GM12873 (cell line): ENCODE data around the gene NCOA7.

ENCODE experiments used
- TF ChIP-seq, protein P1 (sequence below): IDR thresholded peaks from 2 replicates; pipeline ENCODE4 v1.5.1; 2012; ENCODE audit warnings: low read depth, mild to moderate bottlenecking, moderate library complexity, low read length, control low read depth; ENCODE audit not compliant: insufficient read depth; ENCODE audit errors: missing control alignments

NCOA7 gene, protein sequence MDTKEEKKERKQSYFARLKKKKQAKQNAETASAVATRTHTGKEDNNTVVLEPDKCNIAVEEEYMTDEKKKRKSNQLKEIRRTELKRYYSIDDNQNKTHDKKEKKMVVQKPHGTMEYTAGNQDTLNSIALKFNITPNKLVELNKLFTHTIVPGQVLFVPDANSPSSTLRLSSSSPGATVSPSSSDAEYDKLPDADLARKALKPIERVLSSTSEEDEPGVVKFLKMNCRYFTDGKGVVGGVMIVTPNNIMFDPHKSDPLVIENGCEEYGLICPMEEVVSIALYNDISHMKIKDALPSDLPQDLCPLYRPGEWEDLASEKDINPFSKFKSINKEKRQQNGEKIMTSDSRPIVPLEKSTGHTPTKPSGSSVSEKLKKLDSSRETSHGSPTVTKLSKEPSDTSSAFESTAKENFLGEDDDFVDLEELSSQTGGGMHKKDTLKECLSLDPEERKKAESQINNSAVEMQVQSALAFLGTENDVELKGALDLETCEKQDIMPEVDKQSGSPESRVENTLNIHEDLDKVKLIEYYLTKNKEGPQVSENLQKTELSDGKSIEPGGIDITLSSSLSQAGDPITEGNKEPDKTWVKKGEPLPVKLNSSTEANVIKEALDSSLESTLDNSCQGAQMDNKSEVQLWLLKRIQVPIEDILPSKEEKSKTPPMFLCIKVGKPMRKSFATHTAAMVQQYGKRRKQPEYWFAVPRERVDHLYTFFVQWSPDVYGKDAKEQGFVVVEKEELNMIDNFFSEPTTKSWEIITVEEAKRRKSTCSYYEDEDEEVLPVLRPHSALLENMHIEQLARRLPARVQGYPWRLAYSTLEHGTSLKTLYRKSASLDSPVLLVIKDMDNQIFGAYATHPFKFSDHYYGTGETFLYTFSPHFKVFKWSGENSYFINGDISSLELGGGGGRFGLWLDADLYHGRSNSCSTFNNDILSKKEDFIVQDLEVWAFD

DNA sequence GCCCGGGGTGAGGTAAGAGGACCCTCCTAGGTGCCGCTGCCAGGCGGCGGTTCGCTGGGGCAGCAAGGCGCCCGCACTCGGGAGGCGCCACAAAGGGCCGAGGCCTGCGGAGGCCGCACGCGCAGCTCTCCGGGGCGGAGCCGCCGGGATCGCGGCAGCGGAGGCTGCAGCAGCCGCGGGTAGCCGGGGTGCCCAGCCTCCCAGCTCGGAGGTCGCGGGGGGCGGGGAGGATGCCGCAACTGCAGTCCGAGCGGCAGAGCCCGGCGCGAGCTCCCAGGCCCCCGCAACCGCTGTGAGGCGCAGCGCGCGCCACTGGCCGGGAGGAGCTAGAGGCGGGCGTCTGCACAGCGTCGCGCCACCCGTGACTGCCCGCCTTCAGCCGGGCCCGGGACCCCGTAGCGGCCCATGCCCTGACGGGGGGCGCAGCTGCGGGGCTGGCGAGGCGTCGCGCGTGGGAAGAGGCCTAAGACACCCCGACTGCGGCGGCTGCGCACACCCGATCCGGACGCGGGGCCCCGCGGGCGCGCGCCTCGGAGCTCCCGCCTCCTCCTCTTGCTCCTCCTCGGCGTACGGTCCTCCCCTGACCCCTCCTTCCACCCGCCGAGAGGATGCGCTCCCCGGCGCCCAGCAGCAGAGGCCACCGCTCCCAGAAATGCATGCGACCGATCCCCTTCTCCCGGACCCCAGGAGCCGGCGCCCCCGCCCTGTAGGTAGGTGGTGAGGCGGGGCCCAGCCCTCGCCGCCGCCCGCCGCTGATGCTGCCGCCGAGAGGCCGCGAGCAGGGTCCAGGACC lies at the start of gene NCOA7:
TSS of gene NCOA7 (plus strand) at position 603 of the 793 bp plus-strand sequence. CDS start 24,395 bp downstream, outside the sequence.
- TF ChIP-seq, protein P1, sequence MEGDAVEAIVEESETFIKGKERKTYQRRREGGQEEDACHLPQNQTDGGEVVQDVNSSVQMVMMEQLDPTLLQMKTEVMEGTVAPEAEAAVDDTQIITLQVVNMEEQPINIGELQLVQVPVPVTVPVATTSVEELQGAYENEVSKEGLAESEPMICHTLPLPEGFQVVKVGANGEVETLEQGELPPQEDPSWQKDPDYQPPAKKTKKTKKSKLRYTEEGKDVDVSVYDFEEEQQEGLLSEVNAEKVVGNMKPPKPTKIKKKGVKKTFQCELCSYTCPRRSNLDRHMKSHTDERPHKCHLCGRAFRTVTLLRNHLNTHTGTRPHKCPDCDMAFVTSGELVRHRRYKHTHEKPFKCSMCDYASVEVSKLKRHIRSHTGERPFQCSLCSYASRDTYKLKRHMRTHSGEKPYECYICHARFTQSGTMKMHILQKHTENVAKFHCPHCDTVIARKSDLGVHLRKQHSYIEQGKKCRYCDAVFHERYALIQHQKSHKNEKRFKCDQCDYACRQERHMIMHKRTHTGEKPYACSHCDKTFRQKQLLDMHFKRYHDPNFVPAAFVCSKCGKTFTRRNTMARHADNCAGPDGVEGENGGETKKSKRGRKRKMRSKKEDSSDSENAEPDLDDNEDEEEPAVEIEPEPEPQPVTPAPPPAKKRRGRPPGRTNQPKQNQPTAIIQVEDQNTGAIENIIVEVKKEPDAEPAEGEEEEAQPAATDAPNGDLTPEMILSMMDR: peak; percentile 2

DNA sequence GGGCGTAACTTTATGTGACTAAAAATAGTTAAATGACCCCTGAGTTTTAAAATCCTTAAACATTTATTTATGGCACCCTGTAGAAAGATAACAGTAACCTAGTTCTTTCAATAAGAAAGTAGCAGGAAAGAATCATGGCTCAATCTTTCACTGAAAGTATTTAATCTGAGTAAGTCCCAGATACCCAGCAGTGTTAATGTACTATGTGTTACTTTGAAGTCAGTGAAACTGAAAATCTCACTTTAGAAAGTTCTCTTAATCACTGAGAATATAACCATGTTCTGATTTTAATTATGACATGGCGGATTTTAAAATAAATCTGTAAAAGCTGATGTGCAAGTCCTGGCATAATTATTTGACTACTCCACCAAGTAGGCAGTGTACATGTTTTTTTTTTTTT lies 49.4 kb upstream of the NCOA7 start:
- TF ChIP-seq, protein P1: no peak

DNA sequence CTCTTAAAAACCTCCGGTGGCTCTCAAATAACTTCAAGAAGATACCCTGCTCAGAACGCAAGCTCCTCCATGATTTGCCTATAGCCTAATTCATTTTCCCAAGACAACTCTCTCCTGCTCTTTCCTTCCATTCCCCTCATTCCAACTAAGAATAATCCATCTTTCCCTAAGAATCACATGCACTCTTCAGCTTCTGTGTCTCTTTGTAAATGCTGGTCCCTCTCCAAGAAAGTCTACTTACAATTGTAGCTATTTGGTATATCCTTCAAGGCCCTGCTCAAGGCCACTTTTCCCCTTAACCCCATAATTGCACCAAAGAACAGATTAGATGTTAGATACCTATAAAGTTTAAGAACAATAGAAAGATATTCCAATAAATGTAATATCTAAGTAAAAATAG lies 48.7 kb upstream of the NCOA7 start:
- TF ChIP-seq, protein P1: no peak

DNA sequence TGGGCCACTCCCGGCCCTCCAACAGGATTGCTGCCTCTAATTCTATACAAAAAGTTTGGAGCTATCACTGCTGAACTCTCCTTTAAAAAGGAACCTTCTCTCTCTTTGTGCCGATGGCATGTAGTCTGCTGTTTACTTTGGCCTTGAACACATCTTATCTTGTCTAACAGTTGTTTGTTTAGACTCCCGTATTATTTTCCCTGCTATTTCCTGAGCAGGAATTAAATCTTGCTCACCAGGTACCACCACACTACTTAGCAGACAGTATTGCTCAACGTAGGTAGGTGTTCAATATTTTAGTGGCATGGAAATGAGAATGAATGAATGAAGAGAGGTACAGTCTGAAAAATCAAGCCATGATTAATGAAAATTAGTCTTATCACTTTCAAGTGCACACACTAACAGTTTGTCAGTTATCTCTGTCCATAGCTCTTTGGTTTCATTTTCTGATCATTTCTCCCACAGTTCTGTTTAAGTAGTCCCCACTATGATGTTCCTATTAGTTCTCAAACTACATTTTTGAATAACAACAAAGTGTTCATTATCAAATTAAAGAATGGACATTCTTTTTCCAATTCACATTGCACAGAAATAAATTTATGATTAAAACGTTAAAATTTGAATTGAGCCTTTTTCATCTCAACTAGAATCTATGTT lies 48.2 kb upstream of the NCOA7 start:
- TF ChIP-seq, protein P1: no peak

DNA sequence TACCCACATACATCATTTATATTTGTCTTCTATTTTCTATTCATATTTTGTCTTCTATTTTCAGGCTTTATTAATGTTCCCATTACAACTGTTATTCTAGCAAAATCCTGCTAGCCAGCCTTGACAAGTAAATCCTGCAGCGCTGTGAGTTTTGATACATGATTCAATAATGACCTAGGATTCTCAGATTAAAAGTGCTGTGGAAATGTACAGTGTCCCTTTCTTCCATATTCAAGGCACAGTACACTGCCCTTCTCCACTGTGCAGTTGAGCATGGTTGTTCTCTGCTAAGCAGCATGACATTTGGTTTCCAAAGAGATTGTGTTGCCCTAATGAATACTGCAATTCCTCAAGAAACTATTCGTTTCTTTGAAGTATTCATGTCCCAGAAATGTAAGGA lies 47.2 kb upstream of the NCOA7 start:
- TF ChIP-seq, protein P1: no peak

DNA sequence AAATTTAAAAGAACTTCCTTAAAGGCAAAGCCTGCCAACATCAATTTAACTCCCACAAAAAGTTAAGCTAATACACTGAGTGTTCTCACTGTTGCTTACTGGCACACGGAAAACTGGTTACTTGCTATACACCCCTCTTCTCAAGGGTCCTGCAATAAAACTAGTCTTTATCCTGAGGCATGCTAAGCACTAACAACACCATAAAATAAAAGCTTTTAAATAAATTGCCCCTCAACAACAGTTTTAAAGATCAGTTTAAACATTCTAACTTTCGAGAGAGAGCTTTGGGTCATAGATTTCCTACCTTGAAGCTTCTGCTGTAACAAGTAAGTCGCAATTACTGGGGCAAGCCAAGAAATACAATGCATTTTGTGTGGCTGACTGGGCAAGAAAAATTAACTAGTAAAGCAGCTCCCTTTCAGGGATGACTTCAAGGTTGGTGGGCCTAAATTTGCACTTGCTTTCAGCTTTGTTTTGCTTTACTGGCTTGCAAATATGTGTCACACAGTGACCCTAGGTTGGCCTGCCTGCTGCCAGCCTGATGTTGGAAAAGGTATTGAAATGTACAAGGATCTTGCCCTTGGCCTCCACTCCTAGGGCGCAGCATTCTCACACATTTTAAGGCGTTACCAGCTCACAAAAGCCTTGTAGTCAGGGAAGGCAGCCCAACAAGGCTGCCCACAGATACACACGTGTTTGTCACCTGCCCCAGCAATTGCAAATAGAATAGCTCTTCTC lies 45.3 kb upstream of the NCOA7 start:
- TF ChIP-seq, protein P1: no peak
